IPS DF 4.7 (cell line): Measurements from ENCODE around the gene SCMH1.
"Not testable (repeated sequence)": the region's sequence is repeated elsewhere in the genome, so short reads cannot be mapped to it uniquely, and the experiment has no call there.

ENCODE experiments used
- DNase-seq: peaks from one replicate; pipeline ENCODE4 v3.0.0-alpha.2; 2013; ENCODE audit warnings: low spot score; ENCODE audit errors: extremely low read depth

SCMH1 gene

DNA sequence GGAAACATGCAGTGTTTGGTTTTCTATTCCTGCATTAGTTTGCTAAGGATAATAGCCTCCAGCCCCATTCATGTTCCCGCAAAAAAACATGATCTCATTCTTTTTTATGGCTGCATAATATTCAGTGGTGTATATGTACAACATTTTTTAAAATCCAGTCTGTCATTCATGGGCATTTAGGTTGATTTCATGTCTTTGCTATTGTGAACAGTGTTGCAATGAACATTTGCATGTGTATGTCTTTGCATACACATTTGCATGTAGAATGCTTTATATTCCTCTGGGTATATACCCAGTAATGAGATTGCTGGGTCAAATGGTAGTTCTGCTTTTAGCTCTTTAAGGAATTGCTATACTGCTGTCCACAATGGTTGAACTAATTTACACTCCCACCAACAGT lies 9.0 kb upstream of the SCMH1 start:
- DNase-seq, result not testable (repeated sequence)

DNA sequence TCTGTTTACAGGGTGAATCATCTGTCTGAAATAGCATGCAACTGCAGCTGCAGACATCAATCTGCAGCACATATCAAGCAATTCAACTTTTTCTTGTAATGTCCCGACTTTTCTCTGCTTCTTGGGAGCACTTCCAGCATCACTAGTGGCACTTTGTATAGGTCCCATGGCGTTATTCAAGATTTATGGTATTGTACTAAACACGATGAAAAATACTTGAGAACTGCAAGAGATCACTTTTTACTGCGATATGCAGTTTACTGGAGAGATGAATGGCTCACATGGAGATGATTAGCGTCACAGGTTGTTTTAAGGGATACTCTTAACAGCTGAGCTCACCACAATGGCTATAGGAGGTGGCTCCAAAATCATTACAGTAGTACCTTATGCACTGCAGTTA lies 7.2 kb upstream of the SCMH1 start:
- DNase-seq, result no peak

DNA sequence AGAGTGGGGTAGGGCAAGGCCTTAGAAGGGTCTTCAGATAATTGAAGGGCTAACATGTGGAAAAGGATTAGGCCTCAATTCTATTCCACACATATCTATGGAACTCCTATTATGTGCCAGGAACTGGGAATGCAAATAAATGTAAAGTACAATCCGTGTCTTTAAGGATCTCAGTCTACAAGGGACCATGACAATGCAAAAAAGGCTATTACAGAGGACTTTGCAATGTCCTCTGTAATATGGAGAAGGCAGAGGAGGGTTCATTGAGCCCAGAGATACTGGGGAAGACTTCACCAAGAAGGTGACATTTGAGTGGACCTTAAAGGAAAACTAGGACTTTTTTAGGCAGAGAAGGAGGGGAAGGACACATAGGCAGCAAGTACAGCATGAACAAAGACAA lies 4.5 kb upstream of the SCMH1 start:
- DNase-seq, result no peak

DNA sequence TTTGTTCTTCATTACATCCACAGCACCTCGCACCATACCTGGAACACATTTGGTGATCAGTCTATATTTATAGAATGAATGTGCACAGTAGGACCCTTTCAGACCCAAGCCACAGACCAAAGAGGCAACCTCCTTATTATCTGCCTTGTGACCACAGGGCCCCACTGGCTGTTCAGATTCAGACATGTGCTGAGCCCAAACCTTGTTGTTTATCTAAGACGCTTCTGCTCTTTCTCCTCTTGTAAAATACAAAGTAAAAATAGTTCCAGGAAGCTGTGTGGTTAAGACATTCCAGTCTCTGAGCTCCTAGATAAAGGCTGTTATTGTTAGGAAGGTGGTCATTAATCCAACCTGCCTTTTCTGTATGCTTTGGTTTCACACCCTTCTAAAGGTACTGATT lies 3.6 kb upstream of the SCMH1 start:
- DNase-seq, result no peak

DNA sequence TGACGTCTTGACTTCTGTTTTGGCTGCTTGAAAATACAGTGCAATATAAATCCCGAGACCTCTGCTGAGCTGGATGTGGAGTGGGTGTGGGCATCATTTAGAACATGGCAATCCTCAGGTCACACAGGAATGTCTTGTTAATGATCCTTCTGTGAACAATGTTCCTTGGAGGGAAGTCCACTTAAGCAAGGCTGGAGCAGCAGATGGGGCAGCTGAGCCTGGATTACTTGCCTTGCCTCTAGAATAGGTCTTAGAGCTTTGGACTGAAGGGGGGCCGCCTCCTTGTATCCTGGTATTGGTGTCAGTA lies 926 bp upstream of the SCMH1 start:
- no peak for DNase-seq

DNA sequence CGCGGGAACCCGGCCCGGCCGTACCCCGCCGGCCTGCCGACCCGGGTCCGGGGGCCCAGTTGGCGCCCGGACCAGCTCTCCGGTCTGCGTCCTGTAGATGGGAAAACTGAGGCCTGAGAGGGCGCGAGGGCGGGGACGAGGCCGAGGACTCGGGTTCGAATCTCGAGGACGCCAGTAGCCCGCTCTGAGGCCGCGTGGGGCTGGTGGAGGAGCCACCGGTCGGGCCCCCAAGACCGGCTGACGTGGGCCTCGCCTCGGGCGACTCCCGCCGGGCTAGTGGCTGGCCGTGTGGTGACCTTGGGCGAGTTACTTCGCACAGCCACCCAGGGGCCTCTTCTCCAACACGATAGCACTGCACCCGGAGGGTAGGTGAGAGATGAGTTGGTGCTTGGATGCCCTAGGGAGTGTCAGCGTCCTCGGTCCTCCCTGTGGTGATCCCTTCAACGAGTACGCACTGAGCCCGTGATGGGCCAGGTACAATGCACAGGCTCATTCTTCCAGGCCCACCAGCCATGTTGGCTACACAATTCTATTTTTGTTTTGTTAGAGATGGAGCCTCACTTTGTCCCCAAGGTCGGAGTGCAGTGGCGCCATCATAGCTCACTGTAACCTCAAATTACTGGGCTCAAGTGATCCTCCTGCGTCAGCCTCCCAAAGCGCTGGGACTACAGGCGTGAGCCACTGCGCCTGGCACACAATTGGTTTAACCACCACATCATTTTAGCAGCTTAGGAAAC lies 404 bp upstream of the SCMH1 start:
- no peak for DNase-seq

DNA sequence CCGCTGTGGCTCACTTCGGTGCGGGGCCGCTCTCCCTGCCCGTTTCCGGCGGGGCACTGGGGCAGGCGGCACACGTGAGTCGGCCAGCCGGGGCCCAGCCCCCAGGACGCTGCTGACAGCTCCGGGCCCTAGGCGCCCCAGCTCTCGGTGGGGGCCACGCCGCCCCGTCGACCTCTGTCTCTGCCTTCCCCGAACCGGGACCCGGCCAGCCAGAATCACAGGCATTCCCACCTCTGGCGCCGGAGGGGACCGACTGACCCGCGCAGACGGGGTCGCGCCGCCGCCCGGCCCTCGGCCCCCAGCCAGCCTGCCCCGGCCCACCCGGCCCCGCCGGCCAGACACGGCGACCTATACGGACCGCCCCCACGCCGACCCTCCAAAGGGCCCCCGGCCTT lies 755 bp downstream of the SCMH1 start:
- DNase-seq, result no peak

DNA sequence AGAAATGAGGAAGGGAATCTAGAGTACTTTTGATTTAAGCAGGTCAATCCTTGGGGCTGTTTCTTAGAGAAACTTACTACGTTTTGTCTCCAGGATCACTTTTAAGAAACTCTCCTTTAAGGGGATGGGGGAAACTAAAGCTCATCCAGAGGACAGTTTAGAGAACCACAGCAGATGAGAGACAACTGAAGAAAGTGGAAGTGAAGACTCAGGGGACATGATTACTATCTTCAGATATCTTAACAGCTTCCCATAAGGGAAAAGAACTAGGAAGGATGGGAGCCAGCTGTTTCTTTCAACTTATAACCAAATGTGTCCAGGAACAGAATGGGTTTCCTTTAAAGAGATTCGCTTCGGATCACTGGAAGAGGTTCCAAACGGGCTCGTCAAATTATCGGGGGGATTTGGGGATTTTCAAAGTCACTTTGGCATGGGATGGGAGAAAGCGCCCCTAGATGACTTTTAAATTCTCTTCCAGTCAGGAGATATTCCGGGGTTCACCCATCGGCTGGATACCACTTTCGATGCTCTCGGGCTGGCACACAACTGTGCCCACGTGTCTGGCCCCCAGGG lies 1.2 kb downstream of the SCMH1 start:
- no peak for DNase-seq

DNA sequence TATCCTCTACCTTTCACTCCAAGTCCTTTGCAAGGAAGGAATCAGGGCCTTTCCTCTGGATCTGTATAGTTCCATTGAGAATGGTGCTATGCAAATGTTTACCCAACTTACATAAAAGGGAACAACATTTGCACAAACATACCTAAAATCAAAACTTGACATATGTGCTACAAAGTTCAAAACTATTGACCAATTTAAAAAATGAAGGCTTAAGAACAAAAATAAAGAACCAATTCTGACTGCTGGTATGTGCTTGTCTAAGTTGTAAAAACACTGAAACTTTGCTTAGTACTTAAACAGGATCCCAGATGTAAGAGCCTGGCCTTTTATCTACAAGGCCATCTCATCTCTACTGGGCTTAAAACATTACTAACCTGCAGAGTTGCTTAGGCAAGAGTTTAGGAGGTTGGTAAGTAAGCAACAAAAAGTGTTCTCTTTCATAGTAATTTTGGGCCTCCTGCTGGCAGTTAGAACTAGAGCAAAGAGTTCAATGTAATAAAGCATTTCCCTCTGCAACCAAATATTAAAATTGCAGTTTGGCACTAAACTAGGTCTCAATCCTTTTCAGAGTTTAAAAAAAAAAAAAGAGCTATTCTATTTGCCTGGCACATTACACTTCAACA lies 2.0 kb downstream of the SCMH1 start:
- DNase-seq, result no peak

DNA sequence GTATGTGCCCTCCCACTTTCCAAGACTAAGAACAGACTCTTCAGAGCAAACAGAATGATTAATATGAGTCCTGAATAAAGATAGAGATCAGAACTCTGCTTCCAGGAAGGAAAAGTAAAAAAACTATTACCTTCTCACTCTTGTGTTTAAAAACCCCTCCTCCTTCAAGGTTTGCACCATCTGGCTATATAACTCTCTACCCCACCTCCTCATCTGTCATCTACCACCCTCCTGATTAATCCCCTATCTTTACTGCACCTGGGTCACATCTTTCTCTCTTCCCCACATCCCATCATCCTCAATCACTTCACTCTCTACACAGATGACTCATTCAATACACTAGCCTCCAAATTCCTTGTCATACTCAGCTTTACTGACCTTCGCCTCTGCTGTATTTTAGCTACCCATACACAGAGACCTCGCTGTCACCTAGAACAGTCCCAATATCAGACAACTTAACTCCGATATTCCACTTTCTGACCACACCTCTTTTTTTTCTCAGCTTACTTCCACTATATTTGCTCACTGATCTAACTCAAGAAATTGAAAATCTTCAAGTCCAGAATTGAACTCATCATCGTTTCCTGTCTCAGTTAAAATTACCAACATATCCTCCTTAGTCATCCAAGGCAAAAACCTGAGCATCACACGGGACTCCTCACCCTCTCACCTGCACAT lies 3.7 kb downstream of the SCMH1 start:
- DNase-seq, result no peak

DNA sequence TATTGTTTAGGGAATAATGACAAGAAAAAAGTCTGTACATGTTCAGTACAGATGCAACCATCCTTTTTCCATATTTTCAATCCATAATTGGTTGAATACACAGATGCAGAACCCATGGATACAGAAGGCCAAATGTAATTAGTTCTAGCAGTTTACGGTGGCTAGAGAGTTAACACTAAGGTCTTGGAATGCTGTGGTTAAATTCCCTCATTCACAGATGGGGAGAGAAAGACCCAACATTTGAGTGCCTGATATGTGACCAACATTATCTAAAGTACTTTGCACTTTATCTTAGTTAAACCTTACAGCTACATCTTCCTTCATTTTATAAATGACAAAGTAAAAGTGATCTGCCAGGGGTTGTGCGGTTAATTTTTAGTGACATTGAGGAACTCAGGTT lies 5.3 kb downstream of the SCMH1 start:
- no peak for DNase-seq

DNA sequence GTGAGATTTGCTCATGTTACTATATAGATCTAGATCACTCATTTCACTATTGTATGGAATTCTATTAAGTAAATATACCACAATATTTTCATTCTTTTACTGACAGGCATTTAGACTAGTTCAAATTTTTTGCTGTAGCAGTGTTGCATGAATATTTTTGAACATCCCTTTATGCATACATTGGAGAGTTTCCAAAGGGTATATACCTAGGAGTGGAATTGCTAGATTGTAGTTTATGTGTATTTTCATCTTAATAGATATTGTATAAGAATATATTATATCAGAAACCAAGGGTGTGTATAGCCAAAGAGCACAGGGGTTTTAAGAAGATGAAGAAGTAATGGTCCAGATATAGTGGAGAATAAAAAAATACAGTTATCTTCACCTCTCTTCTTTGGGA lies 6.2 kb downstream of the SCMH1 start:
- DNase-seq, result no peak

DNA sequence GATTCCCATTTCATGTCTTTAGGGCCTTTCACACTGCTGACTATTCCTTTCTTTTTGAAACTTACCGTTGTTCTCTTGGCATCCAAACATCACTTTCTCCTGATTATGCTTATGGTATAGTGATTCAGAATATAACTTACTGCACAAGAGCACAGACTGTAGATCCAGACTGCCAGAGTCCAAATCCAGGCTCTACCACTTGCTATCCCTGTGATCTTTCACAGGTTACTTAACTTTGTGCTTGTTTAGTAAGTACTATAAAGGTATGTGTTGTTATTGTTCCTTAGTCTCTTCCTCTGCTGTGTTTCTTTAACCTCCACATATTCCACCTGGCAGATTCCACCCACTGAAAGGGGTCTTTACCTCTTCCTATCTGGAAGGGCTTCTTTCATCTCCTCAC lies 8.4 kb downstream of the SCMH1 start:
- no peak for DNase-seq

DNA sequence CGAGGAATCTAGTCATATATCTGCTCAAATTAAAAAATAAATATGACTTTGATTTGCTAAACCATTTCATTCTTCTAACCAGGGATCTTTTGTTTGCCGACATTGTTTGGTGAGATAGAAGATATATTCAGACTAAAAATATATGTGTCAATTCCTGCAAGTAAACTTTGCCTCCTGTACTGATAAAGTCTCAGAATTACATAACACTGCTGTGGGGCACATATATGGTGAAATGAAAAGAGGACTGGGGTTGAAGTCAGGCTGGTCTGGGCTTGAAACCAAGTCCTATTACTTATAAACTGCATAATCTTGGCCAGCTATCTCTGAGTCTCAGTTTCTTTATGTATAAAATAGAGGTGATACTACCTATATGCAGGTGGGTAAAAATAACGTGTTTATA lies 9.8 kb downstream of the SCMH1 start:
- DNase-seq, result no peak

DNA sequence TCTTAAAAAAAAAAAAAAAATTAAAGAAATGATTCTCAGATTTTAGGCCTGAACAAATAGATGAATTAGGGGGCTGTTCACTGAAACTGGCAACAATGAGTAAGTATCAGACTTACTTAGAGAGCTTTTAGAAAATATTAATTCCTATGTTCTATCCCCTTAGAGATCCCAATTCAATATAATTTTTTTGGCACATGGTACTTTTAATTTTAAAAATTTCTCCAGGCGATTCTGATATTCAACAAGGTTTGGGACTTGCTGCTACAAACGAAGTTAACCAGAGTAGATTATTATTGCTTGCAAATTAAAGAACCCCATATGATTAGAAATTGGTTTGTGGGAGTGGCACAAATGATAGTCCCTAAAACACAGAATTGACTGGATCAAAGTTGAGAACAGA lies 11.4 kb downstream of the SCMH1 start:
- DNase-seq, result no peak

DNA sequence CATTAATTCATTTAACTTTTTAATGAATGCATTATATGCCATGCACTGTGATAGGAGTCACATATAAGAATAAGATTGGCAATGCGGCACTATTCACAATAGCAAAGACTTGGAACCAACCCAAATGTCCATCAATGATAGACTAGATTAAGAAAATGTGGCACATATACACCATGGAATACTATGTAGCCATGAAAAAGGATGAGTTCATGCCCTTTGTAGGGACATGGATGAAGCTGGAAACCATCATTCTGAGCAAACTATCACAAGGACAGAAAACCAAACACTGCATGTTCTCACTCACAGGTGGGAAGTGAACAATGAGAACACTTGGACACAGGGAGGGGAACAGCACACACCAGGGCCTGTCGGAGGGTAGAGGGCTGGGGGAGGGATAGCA lies 12.9 kb downstream of the SCMH1 start:
- DNase-seq, result not testable (repeated sequence)

DNA sequence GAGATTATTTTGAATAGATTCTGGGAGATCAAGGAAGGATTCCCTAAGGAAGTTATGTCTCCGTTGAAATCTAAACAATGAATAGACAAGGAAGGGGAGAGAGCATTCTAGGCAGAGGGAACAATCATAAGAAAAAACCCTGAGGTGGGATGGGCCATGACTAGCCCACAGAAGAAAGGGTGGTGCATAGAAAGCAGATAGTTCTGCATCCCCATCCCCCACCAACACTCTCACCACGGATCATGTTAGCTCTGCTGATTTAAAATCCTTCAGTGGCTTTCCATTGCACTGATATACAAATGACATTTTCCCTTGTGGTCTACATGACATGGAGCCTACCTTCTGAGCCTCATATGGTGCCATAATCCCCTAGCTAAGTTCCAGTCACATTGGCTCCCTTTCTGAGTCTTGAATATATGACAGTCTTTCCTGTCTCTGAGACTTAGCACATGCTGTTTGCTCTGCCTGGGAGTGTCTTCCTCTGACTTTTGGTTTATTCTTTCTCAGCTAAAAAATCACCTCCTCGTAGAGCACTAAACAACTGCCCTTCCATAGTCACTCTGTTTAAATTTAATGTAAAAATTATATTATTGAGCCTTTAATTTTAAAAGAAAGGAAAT lies 15.2 kb downstream of the SCMH1 start:
- no peak for DNase-seq

DNA sequence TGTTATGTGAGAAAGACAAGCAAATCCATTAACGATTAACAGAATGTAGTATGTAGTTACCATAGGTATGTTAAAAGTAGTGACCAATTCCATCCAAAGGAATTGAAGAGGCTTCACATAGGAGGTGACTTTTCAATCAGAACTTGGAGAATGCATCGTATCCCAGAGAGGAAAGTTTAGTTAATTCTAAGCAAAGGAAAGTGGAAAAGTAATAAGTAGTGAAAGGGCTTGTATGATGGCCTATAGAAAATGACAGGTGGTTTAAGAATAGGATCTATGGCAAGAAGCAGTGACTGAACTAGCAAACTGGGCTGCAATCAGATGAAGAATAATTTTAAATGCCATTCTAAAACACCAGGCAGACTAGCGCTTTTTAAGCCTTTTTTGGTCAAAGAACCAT lies 16.6 kb downstream of the SCMH1 start:
- no peak for DNase-seq

DNA sequence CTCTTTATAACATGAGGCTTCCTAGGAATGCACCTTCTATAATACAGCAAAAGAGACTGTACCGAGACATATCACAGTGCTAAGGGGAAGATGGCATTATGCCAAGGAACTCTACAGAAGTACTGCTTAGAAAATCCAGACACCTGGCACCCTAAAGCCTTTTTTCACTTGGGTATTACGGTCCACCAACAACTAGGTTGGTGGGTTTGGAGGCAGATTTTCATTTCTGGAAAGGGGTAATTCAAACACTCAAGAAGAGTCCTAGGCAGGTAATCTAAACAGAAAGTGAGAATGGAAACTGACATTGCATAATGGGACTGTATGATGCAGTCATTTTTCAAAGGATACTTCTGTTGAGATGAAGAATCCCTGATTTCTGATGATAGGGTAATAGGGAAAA lies 19.6 kb downstream of the SCMH1 start:
- no peak for DNase-seq

DNA sequence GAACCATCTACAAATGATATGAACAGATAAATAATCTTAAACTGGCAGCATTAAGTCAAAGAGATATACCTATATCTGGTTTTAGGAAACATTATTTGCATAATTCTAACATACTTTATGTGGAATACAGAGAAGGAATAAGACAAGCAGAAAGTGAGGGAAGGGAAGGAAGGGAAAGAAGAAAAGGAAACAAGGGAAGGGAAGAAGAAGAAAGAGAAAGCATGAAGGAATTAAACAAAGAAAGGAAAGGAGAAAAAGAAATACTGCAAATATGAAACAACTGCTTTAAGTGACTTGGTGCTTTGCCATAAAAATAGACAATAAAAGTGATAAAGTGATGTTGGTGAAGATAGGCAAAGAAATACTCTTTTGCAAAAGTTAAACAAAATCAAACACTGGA lies 20.1 kb downstream of the SCMH1 start:
- DNase-seq, result no peak

DNA sequence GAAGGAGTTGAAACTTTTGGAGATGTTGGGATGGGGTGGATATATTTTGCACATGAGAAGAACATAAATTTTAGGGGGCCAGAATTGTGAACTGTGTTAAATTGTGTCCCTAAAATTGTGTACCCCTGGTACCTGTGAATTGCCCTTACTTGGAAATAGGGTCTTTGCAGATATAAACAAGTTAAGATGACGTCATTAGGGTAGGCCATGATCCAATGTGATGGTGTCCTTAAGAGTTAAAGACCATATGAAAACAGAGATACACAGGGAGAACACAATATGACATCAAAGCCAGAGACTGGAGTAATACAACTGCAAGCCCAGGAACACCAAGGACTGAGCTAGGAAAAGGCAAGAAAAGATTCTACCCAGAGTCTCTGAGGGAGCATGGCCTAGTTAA lies 24.0 kb downstream of the SCMH1 start:
- no peak for DNase-seq

DNA sequence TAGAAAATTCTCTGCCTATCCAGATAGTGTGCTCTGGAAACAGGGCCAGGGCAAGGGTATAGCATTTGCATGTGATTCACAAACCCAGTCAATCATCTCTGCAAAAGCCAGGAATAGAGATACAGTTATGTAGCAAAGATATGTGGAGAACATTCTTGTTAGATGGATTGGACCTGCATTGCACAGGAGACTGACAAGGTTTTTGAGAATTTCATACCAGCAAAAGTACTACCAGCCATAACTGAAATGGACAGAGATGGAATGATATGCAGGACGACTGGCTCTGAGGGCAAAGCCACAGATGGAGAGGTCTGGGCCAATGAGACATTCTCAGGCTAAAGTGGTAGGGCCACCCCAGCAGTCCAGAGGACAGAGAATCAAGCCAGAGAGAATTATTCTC lies 24.7 kb downstream of the SCMH1 start:
- DNase-seq, result no peak
